Endothelial cell (in vitro differentiated cells): ENCODE measurements around the gene TBL1X. TPM values are rescaled to one million over a fixed set of nuclear protein-coding genes. Genes with fewer than 3 reads are reported as not detected.
"Not testable (repeated sequence)": the region's sequence is repeated elsewhere in the genome, so short reads cannot be mapped to it uniquely, and the experiment has no call there.

Experiments used
- DNase-seq: peaks from one replicate; pipeline ENCODE4 v3.0.0; 2021; ENCODE audit warnings: low spot score
- H3K27ac Mint-ChIP-seq: one replicate; pipeline ENCODE4 v1.8.0; 2021; ENCODE audit warnings: mixed read lengths, inconsistent platforms; ENCODE audit not compliant: unreplicated experiment
- H3K27me3 Mint-ChIP-seq: one replicate; pipeline ENCODE4 v1.8.0; 2021; ENCODE audit warnings: mild to moderate bottlenecking, moderate library complexity, mixed read lengths, inconsistent platforms; ENCODE audit not compliant: unreplicated experiment
- H3K36me3 Mint-ChIP-seq: one replicate; pipeline ENCODE4 v1.8.0; 2021; ENCODE audit warnings: mild to moderate bottlenecking, low read depth, mixed read lengths, inconsistent platforms; ENCODE audit not compliant: unreplicated experiment
- H3K4me1 Mint-ChIP-seq: one replicate; pipeline ENCODE4 v1.8.0; 2021; ENCODE audit warnings: mild to moderate bottlenecking, mixed read lengths, inconsistent platforms; ENCODE audit not compliant: unreplicated experiment
- H3K4me3 Mint-ChIP-seq: one replicate; pipeline ENCODE4 v1.8.0; 2021; ENCODE audit warnings: mild to moderate bottlenecking, mixed read lengths, inconsistent platforms; ENCODE audit not compliant: unreplicated experiment
- H3K9me3 Mint-ChIP-seq: one replicate; pipeline ENCODE4 v1.8.0; 2021; ENCODE audit warnings: mixed read lengths, inconsistent platforms; ENCODE audit not compliant: unreplicated experiment
- CTCF ChIP-seq: fragments of 200-600 bp; sonication (generic); IDR thresholded peaks from one replicate; pipeline ENCODE4 v1.5.0; 2021; ENCODE audit warnings: antibody characterized with exemption; ENCODE audit not compliant: unreplicated experiment
- total RNA-seq: library from RNA; stranded (reverse); fragmentation: NEBNext Ultra II Directional; extraction: Animal tissue kit (Norgen Biotek cat#: 25700); gene quantifications from one replicate; pipeline ENCODE4 v1.2.1, GENCODE V29; 2021; ENCODE audit not compliant: unreplicated experiment

TBL1X gene
- total RNA-seq, 1 donor from 2014 or later = 19.4 TPM

- H3K4me1 Mint-ChIP-seq = peaks cover 13% of the 10 kb centered on the region
- H3K9me3 Mint-ChIP-seq = no peaks in the 10 kb centered on the region
- no peak for DNase-seq
- no peaks in the 10 kb centered on the region for H3K36me3 Mint-ChIP-seq
- H3K4me3 Mint-ChIP-seq = no peak overlapping the region
- no peak for TF ChIP-seq CTCF
- H3K27me3 Mint-ChIP-seq = no peaks in the 10 kb centered on the region
- H3K27ac Mint-ChIP-seq = no peak overlapping the region
Measured at GRCh38 chrX:9467146-9467545, 2.3 kb downstream of the TBL1X start.

GRCh38 chrX:9467751-9468150 is 2.9 kb downstream of the TBL1X start:
- H3K36me3 Mint-ChIP-seq = no peaks in the 10 kb centered on the region
- DNase-seq = no peak
- no peak overlapping the region for H3K27ac Mint-ChIP-seq
- no peak for TF ChIP-seq CTCF
- H3K27me3 Mint-ChIP-seq = no peaks in the 10 kb centered on the region
- H3K9me3 Mint-ChIP-seq = no peaks in the 10 kb centered on the region
- peak overlapping the region; percentile 43 for H3K4me3 Mint-ChIP-seq
- H3K4me1 Mint-ChIP-seq = peaks cover 8% of the 10 kb centered on the region

- H3K4me1 Mint-ChIP-seq = peaks cover 6% of the 10 kb centered on the region
- no peak overlapping the region for H3K27ac Mint-ChIP-seq
- H3K27me3 Mint-ChIP-seq = peaks cover 1% of the 10 kb centered on the region
- H3K4me3 Mint-ChIP-seq = no peak overlapping the region
- no peaks in the 10 kb centered on the region for H3K9me3 Mint-ChIP-seq
- no peak for TF ChIP-seq CTCF
- DNase-seq = no peak
- no peaks in the 10 kb centered on the region for H3K36me3 Mint-ChIP-seq
Measured at GRCh38 chrX:9471571-9471985, 6.7 kb downstream of the TBL1X start.

- H3K9me3 Mint-ChIP-seq = no peaks in the 10 kb centered on the region
- no peak for TF ChIP-seq CTCF
- DNase-seq = no peak
- H3K4me1 Mint-ChIP-seq = no peaks in the 10 kb centered on the region
- peaks cover 1% of the 10 kb centered on the region for H3K27me3 Mint-ChIP-seq
- no peak overlapping the region for H3K4me3 Mint-ChIP-seq
- no peak overlapping the region for H3K27ac Mint-ChIP-seq
- no peaks in the 10 kb centered on the region for H3K36me3 Mint-ChIP-seq
Measured at GRCh38 chrX:9473708-9474107, 8.8 kb downstream of the TBL1X start.

GRCh38 chrX:9475417-9475816 is 10.6 kb downstream of the TBL1X start:
- DNase-seq, H3K4me1 Mint-ChIP-seq, H3K27ac Mint-ChIP-seq, H3K27me3 Mint-ChIP-seq, H3K9me3 Mint-ChIP-seq, H3K36me3 Mint-ChIP-seq, H3K4me3 Mint-ChIP-seq: not testable (repeated sequence)

- H3K27ac Mint-ChIP-seq = no peak overlapping the region
- peaks cover 3% of the 10 kb centered on the region for H3K36me3 Mint-ChIP-seq
- no peaks in the 10 kb centered on the region for H3K4me1 Mint-ChIP-seq
- H3K4me3 Mint-ChIP-seq = no peak overlapping the region
- H3K27me3 Mint-ChIP-seq = peaks cover 3% of the 10 kb centered on the region
- no peaks in the 10 kb centered on the region for H3K9me3 Mint-ChIP-seq
- no peak for TF ChIP-seq CTCF
- no peak for DNase-seq
Measured at GRCh38 chrX:9475984-9476383, 11.1 kb downstream of the TBL1X start.
